DMS 273 (cell line): ENCODE measurements around the gene RELN.
A peak's percentile ranks its signal among the peaks of the same experiment; 100 is the strongest.
"Not testable (repeated sequence)": the region's sequence is repeated elsewhere in the genome, so short reads cannot be mapped to it uniquely, and the experiment has no call there.

ENCODE experiments used
- DNase-seq: peaks from one replicate; lab custom pipeline; 2025; ENCODE audit not compliant: unreplicated experiment; lab: John Stamatoyannopoulos, UW

Gene RELN

GRCh38 chr7:103947026-103947655 is 42.3 kb downstream of the RELN start:
- DNase-seq = no peak

- DNase-seq = no peak
Measured at GRCh38 chr7:103944230-103944900, 45.1 kb downstream of the RELN start.

DNA sequence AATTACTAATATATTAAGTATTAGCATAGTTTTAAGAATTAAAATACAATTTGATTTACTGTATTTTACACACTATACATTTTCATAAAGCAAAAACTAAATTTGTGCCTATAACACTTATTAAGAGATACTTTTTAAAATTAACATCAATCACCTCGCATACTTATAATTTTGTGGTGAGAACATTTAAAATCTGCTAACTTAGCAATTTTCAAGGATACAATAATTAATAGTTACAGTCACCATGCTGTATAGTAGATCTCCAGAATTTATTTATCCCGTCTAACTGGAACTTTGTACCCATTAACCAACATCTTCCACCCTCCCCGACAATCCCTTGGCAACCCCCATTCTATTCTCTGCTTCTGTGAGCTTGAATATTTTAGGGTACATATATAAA is 47.5 kb downstream of the RELN start:
- DNase-seq = no peak

- DNase-seq = no peak
Measured at GRCh38 chr7:103940382-103941268, 48.8 kb downstream of the RELN start.

GRCh38 chr7:103937680-103938079 is 51.8 kb downstream of the RELN start:
- DNase-seq = peak; percentile 62

DNA sequence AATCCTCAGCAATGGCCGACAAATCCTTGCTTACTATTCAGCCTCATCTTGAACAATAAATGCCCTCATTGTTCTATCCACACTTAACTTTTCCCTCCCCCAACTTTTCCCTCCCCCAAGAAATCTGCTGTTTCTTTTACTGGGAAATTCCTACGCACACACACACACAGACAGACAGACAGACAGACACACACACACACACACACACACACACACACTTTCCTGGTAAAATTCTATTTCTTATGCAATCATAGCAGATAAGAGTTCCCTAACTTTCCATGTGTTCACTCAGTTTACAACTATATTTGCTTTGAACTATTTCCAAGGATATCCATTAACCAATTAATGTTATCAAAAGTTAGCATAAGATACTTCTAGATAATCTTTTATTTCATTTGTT is 52.9 kb downstream of the RELN start:
- no peak for DNase-seq

GRCh38 chr7:103934508-103934907 is 55.0 kb downstream of the RELN start:
- DNase-seq = peak; percentile 33

- DNase-seq = peak; percentile 26
Measured at GRCh38 chr7:103932389-103932788, 57.1 kb downstream of the RELN start.

DNA sequence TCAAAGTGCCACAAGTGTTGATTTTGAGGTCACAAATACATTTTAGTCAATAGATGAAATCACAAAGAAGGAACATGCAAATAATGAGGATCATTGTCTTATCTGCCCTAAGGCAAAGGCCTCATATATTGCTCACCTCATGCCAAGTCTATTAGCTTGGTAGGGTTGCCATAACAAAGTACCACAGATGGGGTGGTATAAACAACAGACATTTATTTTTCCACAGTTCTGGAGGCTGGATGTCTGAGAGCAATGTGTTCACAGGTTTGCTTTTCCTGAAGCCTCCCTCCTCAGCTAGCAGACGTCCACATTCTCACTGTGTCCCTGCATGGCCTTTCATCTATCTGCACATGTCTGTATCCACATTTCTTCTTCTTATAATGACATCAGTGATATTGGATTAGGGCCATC is 59.6 kb downstream of the RELN start:
- no peak for DNase-seq

- no peak for DNase-seq
Measured at GRCh38 chr7:103928581-103928980, 60.9 kb downstream of the RELN start.

DNA sequence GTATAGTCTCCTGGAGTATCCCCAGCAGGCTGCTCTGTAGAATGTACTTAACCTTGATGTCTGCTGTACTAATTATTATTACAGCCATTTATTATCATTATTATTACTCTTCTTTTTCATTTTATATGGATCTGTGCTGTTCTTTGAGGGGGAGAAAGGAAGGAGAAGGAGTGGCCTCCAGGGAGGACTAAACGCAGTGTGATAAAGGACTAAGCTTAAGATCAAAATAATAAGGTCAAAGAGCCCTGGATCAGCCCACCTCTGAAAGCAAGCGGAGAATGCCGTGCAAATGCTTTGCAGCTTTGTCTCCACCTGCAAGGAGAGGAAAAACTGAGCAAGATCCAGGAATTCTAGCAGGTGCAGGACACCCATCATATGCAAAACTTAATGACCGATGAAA is 65.3 kb downstream of the RELN start:
- no peak for DNase-seq

DNA sequence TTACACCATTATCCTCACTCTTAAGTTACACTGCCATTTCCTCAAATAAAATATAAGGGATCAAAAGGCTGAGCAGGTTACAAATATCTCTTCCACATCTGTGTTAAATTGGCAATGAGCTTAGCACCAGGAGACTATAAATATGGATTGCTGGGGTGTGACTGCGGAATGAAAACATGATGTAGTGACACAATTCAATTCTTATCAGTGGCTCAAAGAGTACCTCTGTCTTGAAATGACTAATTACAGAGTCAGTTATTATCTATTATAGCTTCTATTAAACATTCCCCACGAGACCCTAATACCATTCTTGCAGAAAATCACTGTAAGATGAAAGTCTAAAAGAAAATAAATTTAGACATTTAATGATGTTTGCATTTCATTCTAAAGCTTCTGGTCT is 67.1 kb downstream of the RELN start:
- DNase-seq = no peak

DNA sequence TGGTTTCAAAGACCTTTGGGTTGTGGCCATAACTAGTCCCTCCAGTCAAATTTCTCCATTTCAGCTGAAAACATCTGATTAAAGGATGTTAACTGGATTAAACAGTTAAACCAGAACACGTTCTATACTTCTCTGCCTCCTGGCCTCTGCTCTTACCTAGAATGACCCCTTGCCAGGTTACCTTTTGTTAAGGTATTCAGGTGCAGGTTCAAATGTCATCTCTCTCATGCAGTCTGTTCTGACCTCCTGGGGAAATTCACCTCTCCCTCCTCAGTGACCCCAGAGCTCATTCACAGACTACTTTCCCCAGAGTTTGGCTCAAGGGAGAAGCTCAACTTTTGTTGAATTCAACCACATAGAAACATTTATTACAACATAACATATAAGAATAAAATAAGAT is 67.8 kb downstream of the RELN start:
- DNase-seq = no peak

DNA sequence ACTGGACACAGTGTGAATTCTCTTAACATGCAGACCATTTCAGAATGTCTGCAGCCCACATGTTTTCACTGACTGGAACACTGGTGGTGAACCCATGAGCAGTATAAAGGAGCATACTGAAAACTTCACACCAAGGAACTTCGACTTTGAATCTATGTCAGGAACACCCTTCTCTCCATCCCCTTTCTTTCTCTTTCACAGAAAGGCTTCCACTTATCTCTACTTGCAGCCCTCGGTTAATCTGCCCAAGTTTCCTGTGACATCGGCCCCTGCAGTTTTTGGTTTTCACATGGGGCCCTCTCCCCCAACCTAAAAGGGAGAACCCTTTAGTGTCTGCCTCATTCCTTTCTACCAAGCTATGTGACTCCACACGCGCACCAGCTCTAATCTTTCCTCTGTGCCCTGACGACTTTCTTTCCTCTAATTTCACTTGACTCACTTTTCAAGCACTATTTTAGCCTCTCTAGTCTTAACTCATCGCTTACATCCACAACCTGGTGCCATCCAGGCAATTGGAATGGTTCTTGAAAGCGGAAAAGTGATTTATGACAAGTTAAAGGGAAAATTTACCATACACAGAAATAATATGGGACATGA is 70.1 kb downstream of the RELN start:
- no peak for DNase-seq

- no peak for DNase-seq
Measured at GRCh38 chr7:103918631-103919271, 70.7 kb downstream of the RELN start.

GRCh38 chr7:103915680-103916357 is 73.6 kb downstream of the RELN start:
- peak; percentile 12 for DNase-seq

GRCh38 chr7:103914147-103914899 is 75.1 kb downstream of the RELN start:
- DNase-seq = no peak

DNA sequence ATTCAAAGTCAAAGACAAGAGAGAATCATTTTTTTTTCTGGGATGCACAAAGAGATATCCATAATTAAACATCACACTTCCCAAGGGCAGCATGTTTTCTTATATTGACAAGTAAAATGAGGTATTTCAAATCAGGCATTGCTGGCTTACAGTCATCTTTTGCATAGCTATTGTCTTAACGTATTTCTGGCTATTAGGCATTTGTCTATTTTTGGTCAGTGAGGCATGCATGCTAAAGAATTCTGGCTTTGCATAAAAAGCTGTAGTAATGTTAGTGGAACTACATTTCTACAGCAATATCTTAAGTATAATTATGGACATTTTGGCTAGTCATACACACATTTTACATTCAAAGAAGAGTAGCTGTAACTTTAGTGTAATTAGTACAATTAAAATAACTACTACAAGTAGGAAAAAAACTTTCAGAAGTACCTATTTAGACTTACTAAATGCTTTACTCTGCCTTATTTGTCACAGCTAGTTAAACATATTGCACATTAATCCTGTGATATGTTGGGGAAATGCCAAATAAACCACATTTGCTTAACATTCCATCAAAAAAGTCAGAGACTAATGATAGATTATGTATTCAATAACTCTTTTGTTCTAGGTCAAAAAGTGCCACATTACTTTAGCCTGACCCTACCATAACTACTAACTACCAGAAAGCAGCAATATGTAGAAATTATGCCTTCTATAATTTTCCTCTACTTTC is 76.4 kb downstream of the RELN start:
- DNase-seq = no peak

GRCh38 chr7:103911015-103911414 is 78.4 kb downstream of the RELN start:
- DNase-seq = not testable (repeated sequence)
